AML-193 (cell line): Measurements from ENCODE around the gene DPPA2.

Experiments used
- DNase-seq, 2 experiments: peaks; one replicate each; lab custom pipeline; 2025; lab: John Stamatoyannopoulos, UW

Gene DPPA2

GRCh38 chr3:109325109-109325508, 8.8 kb upstream of the DPPA2 start:
- no peak for DNase-seq

GRCh38 chr3:109313061-109313460, 3.3 kb downstream of the DPPA2 start:
- DNase-seq, result no peak

- DNase-seq, result no peak
Measured at GRCh38 chr3:109297496-109297895, 18.8 kb downstream of the DPPA2 start.

- no peak for DNase-seq
Measured at GRCh38 chr3:109284071-109284470, 32.2 kb downstream of the DPPA2 start.

GRCh38 chr3:109278546-109278945, 37.8 kb downstream of the DPPA2 start:
- no peak for DNase-seq

GRCh38 chr3:109278141-109278540, 38.2 kb downstream of the DPPA2 start:
- DNase-seq, result no peak

- no peak for DNase-seq
Measured at GRCh38 chr3:109275702-109276293, 40.5 kb downstream of the DPPA2 start.

GRCh38 chr3:109270779-109271178, 45.5 kb downstream of the DPPA2 start:
- no peak for DNase-seq

GRCh38 chr3:109269577-109270275, 46.6 kb downstream of the DPPA2 start:
- DNase-seq, result peak in 1 of 2 experiments; percentile 8

- no peak for DNase-seq
Measured at GRCh38 chr3:109268181-109268580, 48.1 kb downstream of the DPPA2 start.

- DNase-seq, result no peak
Measured at GRCh38 chr3:109265295-109265694, 51.0 kb downstream of the DPPA2 start.

GRCh38 chr3:109257269-109257668, 59.0 kb downstream of the DPPA2 start:
- DNase-seq, result no peak

GRCh38 chr3:109254770-109255169, 61.5 kb downstream of the DPPA2 start:
- DNase-seq, result no peak

GRCh38 chr3:109252641-109253040, 63.7 kb downstream of the DPPA2 start:
- no peak for DNase-seq
